LNCaP clone FGC (cell line): ENCODE measurements around the gene AGA.

Experiments used
- DNase-seq: peaks from one replicate; pipeline ENCODE4 v3.0.0-alpha.2; 2011; ENCODE audit warnings: low read depth
- H3K4me3 ChIP-seq: 2 replicates; pipeline ENCODE4 v1.5.1; 2011; ENCODE audit warnings: mild to moderate bottlenecking, low read depth, low read length, control low read depth
- CTCF ChIP-seq: IDR thresholded peaks from 2 replicates; pipeline ENCODE4 v1.5.1; 2012; ENCODE audit warnings: mild to moderate bottlenecking; ENCODE audit not compliant: control insufficient read depth, insufficient read depth; ENCODE audit errors: extremely low read depth

The AGA gene

GRCh38 chr4:177384856-177385397 is 57.3 kb downstream of the AGA start:
- DNase-seq, result no peak

GRCh38 chr4:177381762-177382310 is 60.4 kb downstream of the AGA start:
- no peak for DNase-seq
- no peak overlapping the region for H3K4me3 ChIP-seq
- TF ChIP-seq CTCF, result no peak

More at GRCh38 chr4:177384856-177385397, 57.3 kb downstream of the AGA start:
- H3K4me3 ChIP-seq, result no peak overlapping the region
- no peak for TF ChIP-seq CTCF
